ENCODE data around the gene BCAS4. TPM values are rescaled to one million over a fixed set of nuclear protein-coding genes. Genes with fewer than 3 reads are reported as not detected.

BCAS4 gene
- total RNA-seq, 1 donor from 2014 or later: 16.7 TPM

- TF ChIP-seq EZH2 (IDR thresholded peaks at IDR 0.05; ENCODE audit: insufficient read depth, low read length) (no peak), CTCF (IDR thresholded peaks at IDR 0.05; ENCODE audit: insufficient read depth, low read depth, low read length) (no peak)
- no peaks in the 10 kb centered on the region for H3K27me3 ChIP-seq (ENCODE audit: insufficient read depth, low read length)
- H3K4me1 ChIP-seq (ENCODE audit: insufficient read depth, low read length): peaks cover 27% of the 10 kb centered on the region
- H3K9me3 Mint-ChIP-seq (ENCODE audit: unreplicated experiment): no peaks in the 10 kb centered on the region
- H3K27ac Mint-ChIP-seq (ENCODE audit: unreplicated experiment): no peak overlapping the region
- no peak overlapping the region for H3K4me3 ChIP-seq (ENCODE audit: insufficient read depth, low read depth, low read length)
- H3K79me2 ChIP-seq (ENCODE audit: insufficient read depth, low read length): no peaks in the 10 kb centered on the region
- H3K9ac ChIP-seq (ENCODE audit: low read length): no peak overlapping the region
- peaks cover 18% of the 10 kb centered on the region for H3K4me1 Mint-ChIP-seq (ENCODE audit: low read depth, unreplicated experiment)
- no peak overlapping the region for H3K27ac ChIP-seq (ENCODE audit: low read depth, low read length)
- H2AFZ ChIP-seq (ENCODE audit: low read depth, low read length): no peak overlapping the region
- no peak overlapping the region for H3K4me3 Mint-ChIP-seq (ENCODE audit: unreplicated experiment)
- no peaks in the 10 kb centered on the region for H3K9me3 ChIP-seq (ENCODE audit: insufficient read depth, low read depth, low read length)
- H3K36me3 Mint-ChIP-seq (ENCODE audit: low read depth, unreplicated experiment): no peaks in the 10 kb centered on the region
- FAIRE-seq: no peak
- H3K4me2 ChIP-seq (ENCODE audit: low read length): no peak overlapping the region
- H4K20me1 ChIP-seq (ENCODE audit: insufficient read depth, low read length): no peaks in the 10 kb centered on the region
- DNase-seq (ENCODE audit: low read depth): peak; percentile 77
- H3K36me3 ChIP-seq (ENCODE audit: insufficient read depth, low read length): no peaks in the 10 kb centered on the region
- H3K27me3 Mint-ChIP-seq (ENCODE audit: low read depth, unreplicated experiment): no peaks in the 10 kb centered on the region
Observed at GRCh38 chr20:50758469-50758868, 36.4 kb upstream of the BCAS4 start.

DNA sequence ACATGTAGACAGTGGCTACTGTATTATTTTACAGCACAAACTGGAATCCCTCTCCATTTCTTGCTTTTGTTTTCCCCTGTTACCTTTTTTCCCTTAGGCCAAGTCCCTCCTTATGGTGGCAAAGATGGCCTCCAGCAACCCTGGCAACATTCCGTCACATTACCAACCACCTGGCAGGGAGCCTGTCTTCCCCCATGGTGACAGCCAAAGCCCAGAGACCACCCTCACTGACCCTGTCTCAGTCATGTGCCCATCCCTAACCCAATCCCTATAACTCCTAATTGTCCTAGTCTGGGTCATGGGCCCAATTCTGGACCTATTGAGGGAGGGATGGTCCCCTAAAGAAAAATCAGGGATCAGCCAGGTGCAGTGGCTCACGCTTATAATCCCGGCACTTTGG, 35.9 kb upstream of the BCAS4 start:
- TF ChIP-seq EZH2 (IDR thresholded peaks at IDR 0.05; ENCODE audit: insufficient read depth, low read length) (no peak), CTCF (IDR thresholded peaks at IDR 0.05; ENCODE audit: insufficient read depth, low read depth, low read length) (no peak)
- H3K27me3 ChIP-seq (ENCODE audit: insufficient read depth, low read length): no peaks in the 10 kb centered on the region
- no peak for DNase-seq (ENCODE audit: low read depth)
- no peaks in the 10 kb centered on the region for H3K36me3 Mint-ChIP-seq (ENCODE audit: low read depth, unreplicated experiment)
- H2AFZ ChIP-seq (ENCODE audit: low read depth, low read length): no peak overlapping the region
- no peaks in the 10 kb centered on the region for H3K79me2 ChIP-seq (ENCODE audit: insufficient read depth, low read length)
- H3K4me1 ChIP-seq (ENCODE audit: insufficient read depth, low read length): peaks cover 27% of the 10 kb centered on the region
- H3K4me2 ChIP-seq (ENCODE audit: low read length): no peak overlapping the region
- no peak overlapping the region for H3K4me3 Mint-ChIP-seq (ENCODE audit: unreplicated experiment)
- H3K27me3 Mint-ChIP-seq (ENCODE audit: low read depth, unreplicated experiment): no peaks in the 10 kb centered on the region
- no peak for FAIRE-seq
- H3K4me3 ChIP-seq (ENCODE audit: insufficient read depth, low read depth, low read length): no peak overlapping the region
- no peaks in the 10 kb centered on the region for H4K20me1 ChIP-seq (ENCODE audit: insufficient read depth, low read length)
- H3K9me3 ChIP-seq (ENCODE audit: insufficient read depth, low read depth, low read length): no peaks in the 10 kb centered on the region
- no peak overlapping the region for H3K9ac ChIP-seq (ENCODE audit: low read length)
- H3K9me3 Mint-ChIP-seq (ENCODE audit: unreplicated experiment): no peaks in the 10 kb centered on the region
- no peak overlapping the region for H3K27ac ChIP-seq (ENCODE audit: low read depth, low read length)
- peaks cover 18% of the 10 kb centered on the region for H3K4me1 Mint-ChIP-seq (ENCODE audit: low read depth, unreplicated experiment)
- H3K36me3 ChIP-seq (ENCODE audit: insufficient read depth, low read length): no peaks in the 10 kb centered on the region
- peak overlapping the region; percentile 49 for H3K27ac Mint-ChIP-seq (ENCODE audit: unreplicated experiment)

DNA sequence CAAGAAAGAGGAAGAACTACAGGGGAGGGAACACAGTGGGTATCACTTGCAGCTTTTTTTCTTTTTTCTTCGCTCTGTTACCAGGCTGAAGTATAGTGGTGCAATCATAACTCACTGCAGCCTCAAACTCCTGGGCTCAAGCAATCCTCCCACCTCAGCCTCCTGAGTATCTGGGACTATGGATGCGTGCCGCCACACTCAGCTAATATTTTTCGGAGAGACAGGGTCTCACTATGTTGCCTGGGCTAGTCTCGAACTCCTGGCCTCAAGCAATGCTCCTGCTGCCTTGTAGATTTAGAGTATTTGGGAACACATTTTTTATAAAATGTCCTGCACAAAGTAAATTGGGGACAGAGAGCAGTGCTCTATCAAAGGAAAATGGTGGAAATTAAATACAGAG, 35.2 kb upstream of the BCAS4 start:
- no peaks in the 10 kb centered on the region for H3K9me3 Mint-ChIP-seq (ENCODE audit: unreplicated experiment)
- H3K27me3 ChIP-seq (ENCODE audit: insufficient read depth, low read length): no peaks in the 10 kb centered on the region
- FAIRE-seq: no peak
- no peak for TF ChIP-seq CTCF (IDR thresholded peaks at IDR 0.05; ENCODE audit: insufficient read depth, low read depth, low read length)
- no peak for TF ChIP-seq EZH2 (IDR thresholded peaks at IDR 0.05; ENCODE audit: insufficient read depth, low read length)
- H2AFZ ChIP-seq (ENCODE audit: low read depth, low read length): no peak overlapping the region
- no peaks in the 10 kb centered on the region for H3K36me3 ChIP-seq (ENCODE audit: insufficient read depth, low read length)
- no peak overlapping the region for H3K9ac ChIP-seq (ENCODE audit: low read length)
- no peak overlapping the region for H3K27ac ChIP-seq (ENCODE audit: low read depth, low read length)
- no peaks in the 10 kb centered on the region for H3K79me2 ChIP-seq (ENCODE audit: insufficient read depth, low read length)
- no peak overlapping the region for H3K27ac Mint-ChIP-seq (ENCODE audit: unreplicated experiment)
- no peak overlapping the region for H3K4me2 ChIP-seq (ENCODE audit: low read length)
- H3K4me3 Mint-ChIP-seq (ENCODE audit: unreplicated experiment): no peak overlapping the region
- H3K4me1 Mint-ChIP-seq (ENCODE audit: low read depth, unreplicated experiment): peaks cover 18% of the 10 kb centered on the region
- H3K4me1 ChIP-seq (ENCODE audit: insufficient read depth, low read length): peaks cover 27% of the 10 kb centered on the region
- H4K20me1 ChIP-seq (ENCODE audit: insufficient read depth, low read length): no peaks in the 10 kb centered on the region
- H3K4me3 ChIP-seq (ENCODE audit: insufficient read depth, low read depth, low read length): no peak overlapping the region
- H3K36me3 Mint-ChIP-seq (ENCODE audit: low read depth, unreplicated experiment): no peaks in the 10 kb centered on the region
- no peaks in the 10 kb centered on the region for H3K9me3 ChIP-seq (ENCODE audit: insufficient read depth, low read depth, low read length)
- DNase-seq (ENCODE audit: low read depth): no peak
- no peaks in the 10 kb centered on the region for H3K27me3 Mint-ChIP-seq (ENCODE audit: low read depth, unreplicated experiment)
